ENCODE measurements around the gene C16orf95.

- TF ChIP-seq CTCF (IDR thresholded peaks at IDR 0.05; ENCODE audit: low read depth, low read length), result no peak
- TF ChIP-seq EZH2phosphoT487 (IDR thresholded peaks at IDR 0.05; ENCODE audit: low read depth), result no peak
Measured at GRCh38 chr16:87267566-87267965, 49.6 kb downstream of the C16orf95 start.

Measured in OCI-LY3 (cell line).